K562 (cell line): ENCODE data around the gene GUK1. TPM values are rescaled to one million over a fixed set of nuclear protein-coding genes. Genes with fewer than 3 reads are reported as not detected.

Source experiments
- AFF4 ChIP-seq: sonication (generic); formaldehyde crosslinking; IDR thresholded peaks from 2 replicates; pipeline ENCODE4 v1.8.0; 2023; ENCODE audit warnings: mild to moderate bottlenecking, missing genetic modification reagents
- NR2F6 ChIP-seq: fragments of 450-650 bp; formaldehyde crosslinking; IDR thresholded peaks from 2 replicates; pipeline ENCODE4 v1.4.0; 2020; ENCODE audit warnings: mild to moderate bottlenecking
- RBM14 ChIP-seq: fragments of 200-400 bp; formaldehyde crosslinking; IDR thresholded peaks from 2 replicates; pipeline ENCODE4 v1.6.1; 2018; ENCODE audit warnings: low read depth, mild to moderate bottlenecking, low read length, moderate library complexity, borderline replicate concordance; ENCODE audit not compliant: insufficient read depth
- YY1 ChIP-seq, 3 experiments: IDR thresholded peaks; 2 replicates each; pipeline ENCODE4 v1.6.1; 2011; ENCODE audit warnings: low read length in 2 of 3, mild to moderate bottlenecking in 2 of 3, moderate library complexity in 2 of 3, borderline replicate concordance in 1 of 3, control low read depth in 1 of 3, low read depth in 1 of 3; ENCODE audit not compliant: insufficient read depth in 3 of 3, insufficient replicate concordance in 2 of 3, control insufficient read depth in 1 of 3, insufficient read length in 1 of 3; ENCODE audit errors: extremely low read depth in 1 of 3
- ZNF124 ChIP-seq: sonication (generic); formaldehyde crosslinking; IDR thresholded peaks from 2 replicates; pipeline ENCODE4 v1.8.1; 2022; ENCODE audit warnings: missing genetic modification reagents
- ZNF609 ChIP-seq: sonication (generic); formaldehyde crosslinking; IDR thresholded peaks from 2 replicates; pipeline ENCODE4 v1.8.1; 2023; ENCODE audit warnings: missing genetic modification reagents, mild to moderate bottlenecking, borderline replicate concordance
- polyA plus RNA-seq, 8 experiments: library from polyadenylated mRNA; depleted of rRNA in 4 of 8; stranded (reverse) in 5 of 8; unstranded in 3 of 8; fragments of >200 nt; fragmentation: Nextera tagmentation in 2 of 8; fragmentation: Illumina TruSeq in 1 of 8; extraction: Ambion mirVana in 2 of 8; extraction: Trizol in 1 of 8; gene quantifications; 2 replicates each; pipeline versions ENCODE4 v1.2.1 to v1.2.3, GENCODE V29; 2011 to 2014; ENCODE audit warnings: inconsistent platforms in 1 of 8, missing spikeins in 1 of 8
- total RNA-seq, 7 experiments: library from RNA; depleted of rRNA in 6 of 7; stranded (reverse); fragments of >200 nt in 6 of 7; fragmentation: Illumina TruSeq in 2 of 7; extraction: Trizol in 2 of 7; gene quantifications; 2 replicates each; pipeline versions ENCODE4 v1.2.1 to v1.2.3, GENCODE V29; 2011 to 2021; ENCODE audit warnings: low replicate concordance in 1 of 7
- TF ChIP-seq, protein P1 (sequence below): fragments of 250-450 bp; sonication (Bioruptor Pico); IDR thresholded peaks from 2 replicates; pipeline ENCODE4 v1.8.0; 2022; ENCODE audit warnings: inconsistent platforms
- TF ChIP-seq, protein P2 (sequence below), 3 experiments: fragments of 200-800 bp in 1 of 3; fragments of 250-450 bp in 1 of 3; fragments of 450-650 bp in 1 of 3; sonication (Bioruptor Pico) in 1 of 3; sonication (Bioruptor generic) in 1 of 3; formaldehyde crosslinking in 1 of 3; IDR thresholded peaks; 2 replicates each; pipeline versions ENCODE4 v1.6.1 to v1.8.0; 2016 to 2022; ENCODE audit warnings: mild to moderate bottlenecking in 2 of 3, missing genetic modification characterization in 2 of 3, missing compliant biosample characterization in 1 of 3, moderate library complexity in 1 of 3

Gene GUK1
- total and polyA plus RNA-seq, 9 of the 15 experiments (the other 6 are each of a cell fraction or from before 2014, with no cell fraction given), result 7.0 to 331 (median 132) TPM

- TF ChIP-seq, protein P1, sequence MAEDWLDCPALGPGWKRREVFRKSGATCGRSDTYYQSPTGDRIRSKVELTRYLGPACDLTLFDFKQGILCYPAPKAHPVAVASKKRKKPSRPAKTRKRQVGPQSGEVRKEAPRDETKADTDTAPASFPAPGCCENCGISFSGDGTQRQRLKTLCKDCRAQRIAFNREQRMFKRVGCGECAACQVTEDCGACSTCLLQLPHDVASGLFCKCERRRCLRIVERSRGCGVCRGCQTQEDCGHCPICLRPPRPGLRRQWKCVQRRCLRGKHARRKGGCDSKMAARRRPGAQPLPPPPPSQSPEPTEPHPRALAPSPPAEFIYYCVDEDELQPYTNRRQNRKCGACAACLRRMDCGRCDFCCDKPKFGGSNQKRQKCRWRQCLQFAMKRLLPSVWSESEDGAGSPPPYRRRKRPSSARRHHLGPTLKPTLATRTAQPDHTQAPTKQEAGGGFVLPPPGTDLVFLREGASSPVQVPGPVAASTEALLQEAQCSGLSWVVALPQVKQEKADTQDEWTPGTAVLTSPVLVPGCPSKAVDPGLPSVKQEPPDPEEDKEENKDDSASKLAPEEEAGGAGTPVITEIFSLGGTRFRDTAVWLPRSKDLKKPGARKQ, result no peak
- TF ChIP-seq, protein P2, sequence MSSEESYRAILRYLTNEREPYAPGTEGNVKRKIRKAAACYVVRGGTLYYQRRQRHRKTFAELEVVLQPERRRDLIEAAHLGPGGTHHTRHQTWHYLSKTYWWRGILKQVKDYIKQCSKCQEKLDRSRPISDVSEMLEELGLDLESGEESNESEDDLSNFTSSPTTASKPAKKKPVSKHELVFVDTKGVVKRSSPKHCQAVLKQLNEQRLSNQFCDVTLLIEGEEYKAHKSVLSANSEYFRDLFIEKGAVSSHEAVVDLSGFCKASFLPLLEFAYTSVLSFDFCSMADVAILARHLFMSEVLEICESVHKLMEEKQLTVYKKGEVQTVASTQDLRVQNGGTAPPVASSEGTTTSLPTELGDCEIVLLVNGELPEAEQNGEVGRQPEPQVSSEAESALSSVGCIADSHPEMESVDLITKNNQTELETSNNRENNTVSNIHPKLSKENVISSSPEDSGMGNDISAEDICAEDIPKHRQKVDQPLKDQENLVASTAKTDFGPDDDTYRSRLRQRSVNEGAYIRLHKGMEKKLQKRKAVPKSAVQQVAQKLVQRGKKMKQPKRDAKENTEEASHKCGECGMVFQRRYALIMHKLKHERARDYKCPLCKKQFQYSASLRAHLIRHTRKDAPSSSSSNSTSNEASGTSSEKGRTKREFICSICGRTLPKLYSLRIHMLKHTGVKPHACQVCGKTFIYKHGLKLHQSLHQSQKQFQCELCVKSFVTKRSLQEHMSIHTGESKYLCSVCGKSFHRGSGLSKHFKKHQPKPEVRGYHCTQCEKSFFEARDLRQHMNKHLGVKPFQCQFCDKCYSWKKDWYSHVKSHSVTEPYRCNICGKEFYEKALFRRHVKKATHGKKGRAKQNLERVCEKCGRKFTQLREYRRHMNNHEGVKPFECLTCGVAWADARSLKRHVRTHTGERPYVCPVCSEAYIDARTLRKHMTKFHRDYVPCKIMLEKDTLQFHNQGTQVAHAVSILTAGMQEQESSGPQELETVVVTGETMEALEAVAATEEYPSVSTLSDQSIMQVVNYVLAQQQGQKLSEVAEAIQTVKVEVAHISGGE (CRISPR knock-in tag; IDR thresholded peaks at IDR 0.05), result peak in 2 of 3 experiments; percentile 63 to 81; a peak in 3 of 6 replicates
- TF ChIP-seq RBM14 (0 out of 2 replicates have a peak, but pooled peaks have one; percentile 26), AFF4 (CRISPR knock-in tag) (peak; percentile 74; the same call in 1 of the 2 replicates), YY1 (IDR thresholded peaks at IDR 0.05; ENCODE audit: borderline replicate concordance in 1 of 3, control insufficient read depth in 1 of 3, extremely low read depth in 1 of 3, insufficient read depth in 3 of 3, insufficient read length in 1 of 3, insufficient replicate concordance in 2 of 3, low read depth in 1 of 3, low read length in 2 of 3) (peak; percentile 92 to 99 (median 98)), ZNF124 (CRISPR knock-in tag) (0 out of 2 replicates have a peak, but pooled peaks have one; percentile 63), NR2F6 (no peak), ZNF609 (CRISPR knock-in tag) (no peak)
These were observed 25.5 kb downstream of the GUK1 start, which contains the start of gene IBA57 (continued) for GRCh38 chr1:228165372-228166169.
